Activated T-helper 1 cell treated with Interleukin-2 at 50 U/mL for 16 hours (primary cell): ENCODE measurements around the gene PI4KB.
"Not testable (repeated sequence)": the region's sequence is repeated elsewhere in the genome, so short reads cannot be mapped to it uniquely, and the experiment has no call there.

ENCODE experiments used
- DNase-seq: peaks from one replicate; pipeline ENCODE4 v3.0.0-alpha.2; 2020; ENCODE audit warnings: low read depth

PI4KB gene

GRCh38 chr1:151281225-151281968 lies 45.8 kb downstream of the PI4KB start:
- peak; percentile 93 for DNase-seq

GRCh38 chr1:151277249-151277648 lies 50.0 kb downstream of the PI4KB start:
- DNase-seq: no peak

GRCh38 chr1:151275341-151275740 lies 51.9 kb downstream of the PI4KB start:
- DNase-seq: not testable (repeated sequence)

GRCh38 chr1:151273924-151274466 lies 53.2 kb downstream of the PI4KB start:
- DNase-seq: no peak

- no peak for DNase-seq
Observed at GRCh38 chr1:151267760-151268159, 59.5 kb downstream of the PI4KB start.

- DNase-seq: no peak
Observed at GRCh38 chr1:151266821-151267220, 60.4 kb downstream of the PI4KB start.

GRCh38 chr1:151266315-151266714 lies 60.9 kb downstream of the PI4KB start:
- DNase-seq: no peak

GRCh38 chr1:151265446-151266236 lies 61.6 kb downstream of the PI4KB start:
- no peak for DNase-seq

- no peak for DNase-seq
Observed at GRCh38 chr1:151259351-151259750, 67.9 kb downstream of the PI4KB start.

- DNase-seq: no peak
Observed at GRCh38 chr1:151255381-151255780, 71.8 kb downstream of the PI4KB start.

GRCh38 chr1:151254217-151255213 lies 72.7 kb downstream of the PI4KB start, which contains the start of gene PSMD4:
PSMD4 (plus strand) TSS chr1:151254734; CDS start chr1:151254783, 49 bp downstream.
- peak; percentile 86 for DNase-seq

GRCh38 chr1:151251656-151252470 lies 75.4 kb downstream of the PI4KB start:
- peak; percentile 32 for DNase-seq

- DNase-seq: no peak
Observed at GRCh38 chr1:151246786-151247185, 80.4 kb downstream of the PI4KB start.

GRCh38 chr1:151243683-151244216 lies 83.5 kb downstream of the PI4KB start:
- DNase-seq: no peak

- no peak for DNase-seq
Observed at GRCh38 chr1:151242442-151242841, 84.8 kb downstream of the PI4KB start.
